Stimulated activated naive CD8-positive, alpha-beta T cell treated with anti-CD3 and anti-CD28 coated beads, Interleukin-15, amount 100 ng/mL, for 72 hours (primary cell): ENCODE results near the gene PROZ.
A peak's percentile ranks its signal among the peaks of the same experiment; 100 is the strongest.

Source experiments
- ATAC-seq: fragments of 150-1000 bp; cut with Tn5 transposase; 2 replicates; pipeline ENCODE4 v1.10.0; 2021; ENCODE audit warnings: mild to moderate bottlenecking, moderate library complexity
- DNase-seq, 2 donors: peaks; one replicate each; pipeline ENCODE4 v3.0.0; 2021 to 2022
- H3K27ac Mint-ChIP-seq, 2 donors: one replicate each; pipeline ENCODE4 v1.8.0; 2022; ENCODE audit warnings: mild to moderate bottlenecking in 2 of 2, mixed read lengths in 2 of 2, moderate library complexity in 2 of 2
- H3K27me3 Mint-ChIP-seq: one replicate; pipeline ENCODE4 v1.8.0; 2022; ENCODE audit warnings: mixed read lengths
- H3K4me1 Mint-ChIP-seq: one replicate; pipeline ENCODE4 v1.8.0; 2022; ENCODE audit warnings: mild to moderate bottlenecking, mixed read lengths
- H3K4me3 Mint-ChIP-seq, 2 donors: one replicate each; pipeline ENCODE4 v1.8.0; 2022; ENCODE audit warnings: mild to moderate bottlenecking in 2 of 2, mixed read lengths in 2 of 2, moderate library complexity in 1 of 2
- H3K9me3 Mint-ChIP-seq, 2 donors: one replicate each; pipeline ENCODE4 v1.8.0; 2022; ENCODE audit warnings: mixed read lengths in 2 of 2

The PROZ gene

DNA sequence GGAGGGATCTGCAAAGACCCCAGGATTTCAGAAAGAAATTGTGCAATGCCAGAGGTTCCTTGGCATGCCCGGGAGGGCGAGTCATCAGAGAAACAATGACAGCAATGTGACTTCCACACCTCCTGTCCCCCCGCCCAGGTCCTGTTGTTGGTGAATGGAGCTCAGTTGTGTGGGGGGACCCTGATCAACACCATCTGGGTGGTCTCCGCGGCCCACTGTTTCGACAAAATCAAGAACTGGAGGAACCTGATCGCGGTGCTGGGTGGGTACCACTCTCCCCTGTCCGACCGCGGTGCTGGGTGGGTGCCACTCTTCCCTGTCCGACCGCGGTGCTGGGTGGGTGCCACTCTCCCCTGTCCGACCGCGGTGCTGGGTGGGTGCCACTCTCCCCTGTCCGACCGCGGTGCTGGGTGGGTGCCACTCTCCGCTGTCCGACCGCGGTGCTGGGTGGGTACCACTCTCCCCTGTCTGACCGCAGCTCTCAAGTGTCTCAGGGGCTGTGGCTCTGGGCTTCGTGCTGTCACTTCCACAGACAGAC, 41.0 kb upstream of the PROZ start:
- no peak overlapping the region for H3K4me3 Mint-ChIP-seq
- no peaks in the 10 kb centered on the region for H3K27me3 Mint-ChIP-seq
- H3K27ac Mint-ChIP-seq, result no peak overlapping the region
- ATAC-seq (no peak), DNase-seq (no peak)
- no peaks in the 10 kb centered on the region for H3K4me1 Mint-ChIP-seq
- H3K9me3 Mint-ChIP-seq, result no peaks in the 10 kb centered on the region

DNA sequence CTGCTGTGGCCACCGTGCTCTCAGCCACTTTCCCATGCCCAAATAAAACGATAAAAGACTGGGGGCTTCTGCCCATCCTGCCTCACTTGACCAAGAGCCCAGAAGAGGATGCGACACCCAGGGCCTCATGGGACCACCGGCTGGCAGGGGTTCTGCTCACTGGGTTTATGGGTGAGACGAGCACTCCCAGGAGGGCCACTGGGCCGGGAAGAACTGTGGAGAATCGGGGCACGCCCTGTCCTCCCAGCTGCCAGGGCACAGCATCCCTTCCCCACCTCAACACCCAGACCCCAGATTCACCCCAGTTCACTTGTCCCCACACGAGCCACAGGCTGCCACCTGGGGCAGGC, 40.6 kb upstream of the PROZ start:
- Mint-ChIP-seq H3K27me3 (peaks cover 4% of the 10 kb centered on the region), H3K4me1 (no peaks in the 10 kb centered on the region), H3K4me3 (no peak overlapping the region), H3K27ac (no peak overlapping the region), H3K9me3 (no peaks in the 10 kb centered on the region)
- DNase-seq (no peak), ATAC-seq (no peak)

DNA sequence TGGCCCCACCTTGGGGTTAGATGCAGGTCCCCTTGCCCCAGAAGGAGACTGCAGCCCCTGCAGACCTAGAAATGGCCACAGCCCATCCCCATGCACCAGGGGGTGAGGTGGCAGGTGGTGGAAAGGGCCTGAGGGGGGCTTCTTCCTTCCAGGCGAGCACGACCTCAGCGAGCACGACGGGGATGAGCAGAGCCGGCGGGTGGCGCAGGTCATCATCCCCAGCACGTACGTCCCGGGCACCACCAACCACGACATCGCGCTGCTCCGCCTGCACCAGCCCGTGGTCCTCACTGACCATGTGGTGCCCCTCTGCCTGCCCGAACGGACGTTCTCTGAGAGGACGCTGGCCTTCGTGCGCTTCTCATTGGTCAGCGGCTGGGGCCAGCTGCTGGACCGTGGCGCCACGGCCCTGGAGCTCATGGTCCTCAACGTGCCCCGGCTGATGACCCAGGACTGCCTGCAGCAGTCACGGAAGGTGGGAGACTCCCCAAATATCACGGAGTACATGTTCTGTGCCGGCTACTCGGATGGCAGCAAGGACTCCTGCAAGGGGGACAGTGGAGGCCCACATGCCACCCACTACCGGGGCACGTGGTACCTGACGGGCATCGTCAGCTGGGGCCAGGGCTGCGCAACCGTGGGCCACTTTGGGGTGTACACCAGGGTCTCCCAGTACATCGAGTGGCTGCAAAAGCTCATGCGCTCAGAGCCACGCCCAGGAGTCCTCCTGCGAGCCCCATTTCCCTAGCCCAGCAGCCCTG, 40.0 kb upstream of the PROZ start:
- ATAC-seq (no peak), DNase-seq (no peak)
- Mint-ChIP-seq H3K4me1 (no peaks in the 10 kb centered on the region), H3K27ac (no peak overlapping the region), H3K4me3 (no peak overlapping the region), H3K9me3 (no peaks in the 10 kb centered on the region), H3K27me3 (peaks cover 10% of the 10 kb centered on the region)

DNA sequence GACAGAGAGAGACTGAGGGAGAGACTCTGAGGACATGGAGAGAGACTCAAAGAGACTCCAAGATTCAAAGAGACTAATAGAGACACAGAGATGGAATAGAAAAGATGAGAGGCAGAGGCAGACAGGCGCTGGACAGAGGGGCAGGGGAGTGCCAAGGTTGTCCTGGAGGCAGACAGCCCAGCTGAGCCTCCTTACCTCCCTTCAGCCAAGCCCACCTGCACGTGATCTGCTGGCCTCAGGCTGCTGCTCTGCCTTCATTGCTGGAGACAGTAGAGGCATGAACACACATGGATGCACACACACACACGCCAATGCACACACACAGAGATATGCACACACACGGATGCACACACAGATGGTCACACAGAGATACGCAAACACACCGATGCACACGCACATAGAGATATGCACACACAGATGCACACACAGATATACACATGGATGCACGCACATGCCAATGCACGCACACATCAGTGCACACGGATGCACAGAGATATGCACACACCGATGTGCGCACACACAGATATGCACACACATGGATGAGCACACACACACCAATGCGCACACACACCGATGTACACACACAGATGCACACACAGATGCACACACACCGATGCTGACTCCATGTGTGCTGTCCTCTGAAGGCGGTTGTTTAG, 39.2 kb upstream of the PROZ start:
- Mint-ChIP-seq H3K4me1 (no peaks in the 10 kb centered on the region), H3K27me3 (peaks cover 10% of the 10 kb centered on the region), H3K4me3 (no peak overlapping the region), H3K9me3 (no peaks in the 10 kb centered on the region), H3K27ac (no peak overlapping the region)
- no peak for DNase-seq
- no peak for ATAC-seq

DNA sequence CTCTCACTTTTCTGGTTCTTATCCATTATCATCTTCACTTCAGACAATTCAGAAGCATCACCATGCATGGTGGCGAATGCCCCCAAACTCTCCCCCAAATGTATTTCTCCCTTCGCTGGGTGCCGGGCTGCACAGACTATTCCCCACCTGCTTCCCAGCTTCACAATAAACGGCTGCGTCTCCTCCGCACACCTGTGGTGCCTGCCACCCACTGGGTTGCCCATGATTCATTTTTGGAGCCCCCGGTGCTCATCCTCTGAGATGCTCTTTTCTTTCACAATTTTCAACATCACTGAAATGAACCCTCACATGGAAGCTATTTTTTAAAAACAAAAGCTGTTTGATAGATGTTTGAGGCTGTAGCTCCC, 38.6 kb upstream of the PROZ start:
- peaks cover 10% of the 10 kb centered on the region for H3K27me3 Mint-ChIP-seq
- no peak overlapping the region for H3K27ac Mint-ChIP-seq
- DNase-seq (no peak), ATAC-seq (no peak)
- H3K4me1 Mint-ChIP-seq, result no peaks in the 10 kb centered on the region
- H3K9me3 Mint-ChIP-seq, result no peaks in the 10 kb centered on the region
- H3K4me3 Mint-ChIP-seq, result no peak overlapping the region

DNA sequence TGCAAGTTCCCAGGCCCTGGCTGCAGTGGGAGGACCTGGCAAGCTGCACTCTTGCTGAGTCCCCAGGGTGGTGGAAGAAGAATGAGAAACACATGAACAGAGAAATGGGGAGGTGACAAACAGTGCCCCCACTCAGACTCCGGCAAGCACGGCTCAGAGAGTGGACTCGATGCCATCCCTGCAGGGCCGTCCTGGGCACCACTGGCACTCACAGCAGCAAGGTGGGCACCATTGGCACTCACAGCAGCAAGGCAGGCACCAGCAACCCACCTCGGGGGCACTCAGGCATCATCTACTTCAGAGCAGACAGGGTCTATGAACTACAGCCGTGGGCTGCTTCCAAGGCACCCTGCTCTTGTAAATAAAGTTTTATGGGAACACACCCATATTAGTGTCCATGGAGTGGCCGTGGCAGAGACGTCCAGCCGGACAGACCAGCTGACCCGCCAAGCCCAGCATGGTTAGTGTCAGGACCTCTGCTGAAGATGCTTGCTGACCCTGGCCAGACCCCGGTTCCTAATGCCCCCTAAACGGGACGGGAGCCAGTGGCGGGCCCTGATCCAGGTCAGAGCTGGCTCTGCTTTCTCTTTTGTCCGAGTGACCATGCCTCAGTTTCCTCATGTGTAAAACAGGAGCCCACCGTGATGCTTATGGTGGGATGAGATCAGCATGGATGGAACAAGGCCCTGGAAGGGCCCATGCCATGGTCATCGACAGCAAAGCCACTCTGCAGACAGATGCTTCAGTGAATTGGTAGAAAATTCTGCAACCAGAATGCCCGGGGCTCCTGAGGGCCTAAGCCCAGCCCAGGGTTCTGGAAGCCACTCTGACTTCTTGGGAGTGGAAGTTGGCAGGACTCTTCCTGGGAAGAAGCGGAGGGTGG, 37.9 kb upstream of the PROZ start:
- DNase-seq, result no peak
- Mint-ChIP-seq H3K4me1 (no peaks in the 10 kb centered on the region), H3K4me3 (no peak overlapping the region), H3K9me3 (no peaks in the 10 kb centered on the region), H3K27me3 (peaks cover 13% of the 10 kb centered on the region), H3K27ac (no peak overlapping the region)
- ATAC-seq, result no peak

DNA sequence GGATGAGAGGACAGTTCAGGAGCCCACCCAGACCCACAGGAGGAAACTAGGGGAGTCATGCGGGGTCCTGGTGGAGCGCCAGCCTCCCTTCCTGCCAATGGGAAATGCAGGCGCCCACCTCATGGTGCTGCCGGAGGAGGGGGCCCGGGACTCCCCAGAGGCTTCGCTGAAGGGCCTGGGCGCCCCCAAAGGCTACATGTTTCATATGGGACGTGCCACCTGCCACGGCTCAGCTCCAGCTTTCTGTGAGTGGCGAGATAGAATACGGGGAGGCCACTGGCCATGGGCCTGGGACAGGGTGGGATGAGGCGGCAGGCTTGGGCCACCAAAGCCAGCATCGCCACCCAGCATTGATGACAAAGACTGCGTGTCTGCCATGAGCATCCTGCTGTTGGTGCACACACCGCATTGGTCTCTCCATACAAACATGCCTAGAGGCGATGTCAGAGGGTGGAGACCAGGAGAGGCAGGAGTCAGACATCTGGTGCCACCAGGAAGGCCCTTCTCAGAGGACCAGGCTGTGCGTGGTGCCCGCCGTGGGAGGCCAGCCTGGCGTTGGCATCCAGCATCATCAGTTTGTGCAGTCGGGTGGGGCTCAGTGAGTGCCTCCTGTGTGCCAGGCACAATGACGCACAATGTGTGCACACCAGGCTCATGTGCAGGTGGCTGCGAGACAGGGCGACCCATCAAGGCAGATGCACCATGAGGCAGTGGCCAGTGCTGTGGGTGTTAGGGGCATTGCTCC, 37.1 kb upstream of the PROZ start:
- ATAC-seq, result no peak
- no peak for DNase-seq
- Mint-ChIP-seq H3K4me1 (no peaks in the 10 kb centered on the region), H3K27ac (no peak overlapping the region), H3K27me3 (peaks cover 21% of the 10 kb centered on the region), H3K4me3 (no peak overlapping the region), H3K9me3 (no peaks in the 10 kb centered on the region)

DNA sequence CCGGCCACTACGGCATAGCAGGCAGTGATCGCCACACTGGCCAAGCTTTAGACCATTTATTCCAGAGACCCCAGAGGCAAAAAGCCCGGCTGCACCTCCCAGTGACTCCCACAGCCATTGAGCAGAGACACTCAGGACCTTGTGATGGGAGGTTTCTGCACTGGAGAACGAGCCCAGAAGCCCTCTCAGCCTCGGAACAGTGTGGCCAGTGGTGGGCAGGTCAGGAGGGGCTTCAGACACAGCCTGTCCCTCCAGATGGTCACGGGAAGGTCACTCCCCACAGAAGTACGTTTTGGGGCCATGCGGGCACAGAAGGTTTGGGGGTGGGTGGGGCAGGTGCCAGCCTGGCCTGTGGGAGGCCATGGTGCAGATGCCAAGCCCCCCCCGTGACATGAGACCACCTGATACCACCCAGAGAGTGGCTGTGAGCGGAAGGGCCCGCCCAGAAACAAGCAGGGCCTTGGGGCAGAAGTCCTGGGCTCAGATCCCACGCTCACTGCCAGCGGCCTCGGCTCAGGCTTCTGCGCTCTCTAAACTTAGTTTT, 36.4 kb upstream of the PROZ start:
- Mint-ChIP-seq H3K27me3 (peaks cover 28% of the 10 kb centered on the region), H3K27ac (no peak overlapping the region), H3K9me3 (no peaks in the 10 kb centered on the region), H3K4me1 (no peaks in the 10 kb centered on the region), H3K4me3 (no peak overlapping the region)
- ATAC-seq, result no peak
- no peak for DNase-seq

DNA sequence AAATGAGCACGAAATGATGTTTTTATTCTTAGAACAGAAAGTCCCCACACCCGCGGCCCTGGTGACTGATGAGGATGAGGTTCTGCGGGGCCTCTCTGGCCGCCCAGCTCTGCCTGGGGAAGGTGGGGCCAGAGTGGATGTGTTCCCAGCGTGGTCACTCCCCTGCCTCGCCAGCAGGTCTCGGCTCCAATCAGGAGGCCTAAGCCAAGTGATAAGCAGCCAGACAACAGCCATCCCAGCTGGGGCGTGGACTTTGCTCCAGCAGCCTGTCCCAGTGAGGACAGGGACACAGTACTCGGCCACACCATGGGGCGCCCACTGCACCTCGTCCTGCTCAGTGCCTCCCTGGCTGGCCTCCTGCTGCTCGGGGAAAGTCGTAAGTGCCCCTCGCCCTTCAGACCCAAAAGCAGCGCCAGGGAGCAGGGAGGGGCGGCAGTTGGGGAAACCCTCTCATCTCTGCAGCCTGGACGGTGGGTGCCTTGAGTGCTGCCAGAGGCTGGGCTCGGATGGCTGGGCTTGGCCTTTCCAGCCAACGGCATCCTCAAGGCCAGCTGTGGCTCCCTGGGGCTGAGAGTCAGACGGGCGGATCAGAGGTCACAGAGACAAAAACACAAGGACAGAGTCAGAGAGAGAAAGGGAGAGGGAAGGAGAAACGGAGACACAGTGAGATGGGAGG, 35.8 kb upstream of the PROZ start, which contains the start of gene F10:
TSS of gene F10 (plus strand) at position 250 of the 676 bp plus-strand sequence. CDS start at position 307, 57 bp downstream.
- ATAC-seq, result no peak
- Mint-ChIP-seq H3K4me1 (no peaks in the 10 kb centered on the region), H3K9me3 (no peaks in the 10 kb centered on the region), H3K4me3 (no peak within 1 kb of the TSS), H3K27ac (peak within 1 kb of the TSS; percentile 21 to 86), H3K27me3 (peaks cover 35% of the 10 kb centered on the region)
- no peak for DNase-seq

DNA sequence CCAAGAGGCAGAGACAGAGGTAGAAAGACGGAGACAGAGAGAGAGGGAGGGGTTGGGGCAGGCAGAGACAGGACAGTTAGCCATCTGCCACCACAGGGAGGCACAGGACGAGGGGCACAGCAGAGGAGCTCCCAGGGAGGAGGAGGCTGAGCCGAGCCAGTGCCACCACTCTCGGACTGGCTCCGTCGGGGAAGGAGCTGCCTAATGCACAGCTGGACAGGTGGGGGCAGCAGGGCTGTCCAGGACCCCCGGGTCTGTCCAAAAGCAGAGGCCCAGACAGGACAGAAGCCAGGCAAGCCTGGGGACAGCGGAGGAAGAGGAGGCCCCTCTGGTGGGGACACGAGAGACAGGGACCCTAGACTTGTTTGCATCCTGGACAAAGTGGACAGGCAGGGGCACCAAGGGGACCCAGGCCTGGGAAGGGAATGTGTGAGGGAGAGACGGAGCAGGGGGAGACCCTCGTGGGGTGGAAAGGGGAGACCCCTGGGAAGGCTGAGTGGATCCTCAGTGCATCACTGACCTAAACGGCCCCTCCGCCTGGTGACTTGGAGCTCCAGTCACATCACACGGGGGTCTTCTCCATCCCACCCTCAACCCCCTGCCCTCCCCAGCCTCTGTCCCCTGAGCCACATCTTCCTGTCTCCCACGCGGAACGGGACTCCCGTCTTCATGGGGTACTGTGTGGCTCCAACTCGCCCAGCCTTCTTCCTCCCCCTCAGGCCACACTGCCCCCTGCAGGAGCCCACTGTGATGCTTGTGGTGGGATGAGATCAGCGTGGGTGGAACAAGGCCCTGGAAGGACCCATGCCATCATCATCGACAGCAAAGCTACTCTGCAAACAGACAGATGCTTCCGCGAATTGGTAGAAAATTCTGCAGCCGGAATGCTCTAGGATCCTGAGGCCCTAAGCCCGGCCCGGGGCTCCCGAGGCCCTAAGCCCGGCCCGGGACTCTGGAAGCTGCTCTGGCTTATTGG, 34.9 kb upstream of the PROZ start:
- Mint-ChIP-seq H3K4me1 (no peaks in the 10 kb centered on the region), H3K27ac (peak overlapping the region; percentile 21 to 86), H3K27me3 (peaks cover 43% of the 10 kb centered on the region), H3K4me3 (no peak overlapping the region), H3K9me3 (no peaks in the 10 kb centered on the region)
- ATAC-seq, result peak; percentile 31
- no peak for DNase-seq

DNA sequence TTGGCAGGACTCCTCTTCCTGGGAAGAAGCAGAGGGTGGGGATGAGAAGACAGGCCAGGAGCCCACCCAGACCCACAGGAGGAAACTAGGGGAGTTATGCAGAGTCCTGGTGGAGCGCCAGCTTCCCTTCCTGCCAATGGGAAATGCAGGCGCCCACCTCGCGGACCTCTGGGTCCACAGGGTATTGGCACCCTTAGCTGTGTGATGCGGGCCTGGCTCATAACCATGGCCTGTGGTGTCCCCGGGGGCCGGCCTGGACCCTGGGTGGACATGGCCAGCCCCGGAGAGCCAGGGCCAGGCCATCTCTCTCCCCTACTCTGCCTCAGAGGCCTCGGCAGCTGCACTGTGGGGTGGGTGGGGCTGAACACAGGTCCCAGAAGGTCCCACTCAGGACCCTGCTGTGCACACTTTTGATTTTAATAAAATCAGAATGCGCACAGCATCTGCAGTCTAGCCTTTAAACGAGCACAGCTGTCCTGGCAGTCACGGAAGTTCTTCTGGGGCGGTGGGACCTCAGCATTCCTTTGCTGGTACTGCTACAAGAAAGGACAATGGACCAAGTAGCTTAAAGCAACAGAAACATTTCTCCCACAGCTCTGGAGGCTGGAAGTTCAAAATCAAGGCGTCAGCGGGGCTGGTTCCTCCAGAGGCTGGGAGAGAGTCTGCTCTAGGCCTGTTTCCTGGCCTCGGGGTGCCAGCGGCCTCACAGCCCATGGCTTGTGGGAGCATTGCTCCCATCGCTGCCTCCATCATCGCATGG, 34.1 kb upstream of the PROZ start:
- H3K4me1 Mint-ChIP-seq, result peaks cover 4% of the 10 kb centered on the region
- DNase-seq, result no peak
- H3K27me3 Mint-ChIP-seq, result peaks cover 49% of the 10 kb centered on the region
- no peaks in the 10 kb centered on the region for H3K9me3 Mint-ChIP-seq
- H3K27ac Mint-ChIP-seq, result no peak overlapping the region
- ATAC-seq, result no peak
- H3K4me3 Mint-ChIP-seq, result no peak overlapping the region

DNA sequence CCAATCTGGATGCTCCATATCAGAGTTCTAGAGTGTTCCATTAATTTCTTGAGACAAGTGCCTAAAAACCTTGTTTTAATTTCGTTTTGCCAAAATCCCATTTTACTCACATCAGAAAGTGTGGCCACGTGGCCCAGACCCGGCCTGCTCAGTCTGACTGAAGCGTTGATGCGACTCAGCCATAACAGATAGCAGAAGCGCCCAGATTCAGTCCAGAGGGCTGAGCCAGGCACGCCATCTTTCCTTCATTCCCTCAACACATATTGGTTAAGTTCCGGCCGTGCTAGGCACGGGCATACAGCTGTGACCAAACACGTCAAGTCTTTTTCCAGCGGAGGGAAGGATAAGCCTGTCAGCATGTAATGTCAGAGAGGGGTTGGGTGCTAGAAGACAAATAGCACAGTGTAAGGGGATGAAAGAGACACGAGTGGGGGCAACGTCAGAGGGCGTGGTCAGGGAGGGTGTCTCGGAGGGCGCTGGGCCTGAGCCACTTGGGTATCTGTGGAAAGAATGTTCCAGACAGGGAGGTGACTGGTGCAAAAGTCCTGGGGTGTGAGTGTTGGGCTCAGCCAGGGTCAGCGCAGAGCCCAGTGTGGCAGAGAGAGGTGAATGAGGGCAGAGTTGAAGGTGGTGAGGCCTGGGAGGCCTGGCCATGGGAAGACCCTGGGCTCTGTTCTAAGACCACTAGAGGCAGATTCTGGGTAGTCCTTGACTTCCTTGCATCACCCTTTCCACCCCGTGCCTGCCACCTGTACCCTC, 32.8 kb upstream of the PROZ start:
- Mint-ChIP-seq H3K9me3 (no peaks in the 10 kb centered on the region), H3K4me1 (peaks cover 9% of the 10 kb centered on the region), H3K27me3 (peaks cover 60% of the 10 kb centered on the region), H3K4me3 (no peak overlapping the region), H3K27ac (no peak overlapping the region)
- DNase-seq (no peak), ATAC-seq (no peak)
